AG08396 (cell line): ENCODE data around the gene SPNS2.

Experiments
- DNase-seq: peaks from one replicate; pipeline ENCODE4 v3.0.0; 2012; ENCODE audit warnings: low spot score, mixed read lengths

SPNS2 gene

GRCh38 chr17:4536742-4537411 is 38.2 kb downstream of the SPNS2 start:
- no peak for DNase-seq

- no peak for DNase-seq
Observed at GRCh38 chr17:4537451-4538235, 39.0 kb downstream of the SPNS2 start.

GRCh38 chr17:4538236-4539002 is 39.7 kb downstream of the SPNS2 start:
- DNase-seq, result no peak

- DNase-seq, result no peak
Observed at GRCh38 chr17:4539025-4539424, 40.3 kb downstream of the SPNS2 start.

GRCh38 chr17:4539576-4540223 is 41.0 kb downstream of the SPNS2 start:
- DNase-seq, result no peak

GRCh38 chr17:4540224-4540651 is 41.6 kb downstream of the SPNS2 start:
- DNase-seq, result no peak

GRCh38 chr17:4540687-4541327 is 42.1 kb downstream of the SPNS2 start:
- no peak for DNase-seq

- no peak for DNase-seq
Observed at GRCh38 chr17:4541328-4542002, 42.8 kb downstream of the SPNS2 start.

GRCh38 chr17:4542003-4542725 is 43.5 kb downstream of the SPNS2 start:
- no peak for DNase-seq

GRCh38 chr17:4542726-4543191 is 44.1 kb downstream of the SPNS2 start:
- no peak for DNase-seq

- no peak for DNase-seq
Observed at GRCh38 chr17:4543557-4544026, 44.9 kb downstream of the SPNS2 start.

GRCh38 chr17:4544135-4544950 is 45.7 kb downstream of the SPNS2 start:
- DNase-seq, result no peak

- DNase-seq, result no peak
Observed at GRCh38 chr17:4544951-4545216, 46.2 kb downstream of the SPNS2 start.

- DNase-seq, result no peak
Observed at GRCh38 chr17:4545217-4545951, 46.7 kb downstream of the SPNS2 start.

GRCh38 chr17:4547118-4547906 is 48.6 kb downstream of the SPNS2 start:
- no peak for DNase-seq

GRCh38 chr17:4548061-4548461 is 49.4 kb downstream of the SPNS2 start:
- no peak for DNase-seq

GRCh38 chr17:4548721-4549531 is 50.2 kb downstream of the SPNS2 start:
- no peak for DNase-seq
